Measurements from ENCODE around the gene CUX1.

The CUX1 gene

DNA sequence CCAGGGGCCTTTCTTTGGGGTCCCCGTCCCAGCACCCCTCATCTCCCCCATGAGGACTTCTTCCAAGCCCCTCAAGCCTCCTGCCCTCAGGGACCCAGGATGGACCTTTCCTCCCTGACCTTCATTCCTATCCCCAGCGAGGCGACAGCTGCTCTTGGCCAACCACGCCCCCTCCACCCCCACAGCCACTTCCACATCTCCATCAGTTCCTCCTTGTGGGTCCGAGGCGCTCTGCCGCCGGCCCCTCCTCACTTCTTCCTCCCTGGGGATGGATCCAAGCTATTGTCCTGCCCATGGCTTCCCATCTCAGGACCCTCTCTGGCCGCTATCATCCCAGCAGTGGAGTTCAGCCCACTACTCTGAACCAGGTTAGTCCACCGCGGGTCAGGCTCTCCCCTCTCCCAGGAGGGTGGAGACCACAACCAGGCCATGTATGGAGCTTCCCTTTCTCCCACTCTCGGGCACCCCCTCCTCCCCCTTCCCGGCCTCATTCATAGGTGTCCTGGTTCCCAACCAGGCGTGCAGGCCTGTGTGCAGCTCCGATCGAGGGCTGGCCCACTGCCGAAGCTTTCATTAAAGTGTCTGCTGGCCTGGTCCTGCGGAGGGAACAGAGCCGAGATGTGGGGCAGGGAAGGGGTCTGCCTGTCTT lies 467.6 kb downstream of the CUX1 start:
- DNase-seq: no peak
- H3K27ac Mint-ChIP-seq: no peak overlapping the region

DNA sequence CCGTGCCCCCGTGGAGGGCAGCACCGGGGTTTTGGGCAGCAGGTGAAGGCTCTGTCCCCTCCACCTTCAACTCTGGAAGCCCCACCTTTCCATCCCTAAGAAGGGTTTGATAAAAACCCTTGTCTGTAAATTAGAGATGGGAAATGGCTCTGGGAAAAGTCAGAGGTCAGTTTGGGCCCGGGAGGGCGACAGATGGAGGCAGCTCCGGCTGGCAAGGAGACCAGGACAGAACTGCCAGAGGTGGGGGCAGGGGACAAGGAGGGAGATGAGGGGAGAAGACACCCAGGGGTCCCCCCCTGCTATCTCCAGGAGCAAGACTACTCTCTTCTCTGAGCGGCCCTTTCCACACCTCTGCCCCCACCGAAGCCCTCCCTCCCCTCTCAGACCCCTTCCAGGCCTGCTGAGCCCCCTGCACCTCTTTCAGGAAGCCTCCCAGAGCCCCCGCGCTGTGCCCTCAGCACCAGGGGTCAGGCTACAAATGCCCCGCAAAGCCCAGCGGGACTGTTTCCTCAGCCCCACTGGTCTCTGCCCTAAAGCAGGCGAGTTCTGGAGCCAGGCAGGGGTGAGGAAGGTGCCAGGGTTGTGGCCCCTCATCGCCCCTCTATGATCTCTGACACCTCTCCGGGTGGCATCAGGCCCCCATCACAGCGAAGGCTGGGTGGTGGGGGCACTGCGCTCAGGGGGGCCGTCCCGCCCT lies 468.3 kb downstream of the CUX1 start:
- no peak overlapping the region for H3K27ac Mint-ChIP-seq
- H3K4me1 Mint-ChIP-seq: peaks cover 30% of the 10 kb centered on the region
- DNase-seq (no peak), ATAC-seq (no peak)
- peaks cover 5% of the 10 kb centered on the region for H3K27me3 Mint-ChIP-seq
- no peak overlapping the region for H3K4me3 Mint-ChIP-seq
- no peaks in the 10 kb centered on the region for H3K36me3 Mint-ChIP-seq (ENCODE audit: low read depth)
- no peaks in the 10 kb centered on the region for H3K9me3 Mint-ChIP-seq

More for the DNA sequence above, 467.6 kb downstream of the CUX1 start:
- Mint-ChIP-seq H3K27me3 (peaks cover 5% of the 10 kb centered on the region), H3K36me3 (ENCODE audit: low read depth) (no peaks in the 10 kb centered on the region), H3K9me3 (no peaks in the 10 kb centered on the region), H3K4me3 (peak overlapping the region; percentile 4), H3K4me1 (peaks cover 27% of the 10 kb centered on the region)
- ATAC-seq: no peak

DNA sequence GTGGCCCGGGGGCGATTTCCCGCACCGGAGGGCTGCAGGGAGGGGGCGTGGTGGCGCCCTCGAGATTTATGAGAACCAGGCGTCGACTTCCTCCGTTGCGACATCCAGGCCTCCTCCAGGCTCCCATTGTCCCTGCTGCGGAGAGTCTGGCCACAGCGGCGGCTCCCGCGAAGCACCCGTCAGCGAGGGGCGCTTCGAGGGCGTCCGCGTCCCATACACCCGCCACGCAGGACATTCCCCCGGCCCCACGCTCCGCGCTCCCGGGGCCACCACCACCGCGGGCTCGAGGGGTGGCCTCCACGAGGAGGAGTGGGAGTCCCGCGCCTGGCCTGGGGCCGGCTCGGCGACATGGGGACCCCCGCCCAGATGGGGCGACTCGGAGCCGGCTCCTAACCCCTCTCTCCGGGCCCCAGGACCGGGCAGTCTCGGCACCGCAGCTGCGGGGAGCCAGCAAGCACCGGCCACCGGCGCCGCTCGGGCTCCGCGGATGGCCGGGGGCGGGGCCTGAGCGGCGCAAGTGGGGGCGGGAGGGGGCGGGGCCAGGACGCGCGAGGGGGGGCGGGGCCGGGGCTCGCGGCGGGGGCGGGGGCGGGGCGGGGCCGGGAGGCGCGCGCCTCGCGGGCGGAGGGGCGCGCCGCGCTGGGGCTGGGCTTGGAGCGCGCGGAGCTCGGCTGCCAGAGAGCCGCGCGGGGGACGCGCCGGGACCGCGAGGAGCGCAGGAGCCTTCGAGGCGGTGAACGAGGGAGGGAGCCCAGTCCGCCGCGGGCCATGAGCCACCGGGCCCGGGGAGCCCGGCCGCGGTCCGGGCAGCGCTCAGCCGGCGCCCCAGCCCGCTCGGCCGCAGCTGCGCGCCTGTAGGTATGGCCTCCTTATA lies 469.0 kb downstream of the CUX1 start, which contains the start of gene SH2B2:
Gene SH2B2, plus strand, starts transcription at position 632 of the 874 bp plus-strand sequence. CDS start 13,683 bp downstream, outside the sequence.
- Mint-ChIP-seq H3K36me3 (ENCODE audit: low read depth) (no peaks in the 10 kb centered on the region), H3K9me3 (no peaks in the 10 kb centered on the region), H3K4me3 (peak within 1 kb of the TSS; percentile 40), H3K27me3 (peaks cover 5% of the 10 kb centered on the region), H3K4me1 (peaks cover 35% of the 10 kb centered on the region), H3K27ac (no peak within 1 kb of the TSS)
- peak; percentile 48 for DNase-seq
- ATAC-seq: peak; percentile 33

DNA sequence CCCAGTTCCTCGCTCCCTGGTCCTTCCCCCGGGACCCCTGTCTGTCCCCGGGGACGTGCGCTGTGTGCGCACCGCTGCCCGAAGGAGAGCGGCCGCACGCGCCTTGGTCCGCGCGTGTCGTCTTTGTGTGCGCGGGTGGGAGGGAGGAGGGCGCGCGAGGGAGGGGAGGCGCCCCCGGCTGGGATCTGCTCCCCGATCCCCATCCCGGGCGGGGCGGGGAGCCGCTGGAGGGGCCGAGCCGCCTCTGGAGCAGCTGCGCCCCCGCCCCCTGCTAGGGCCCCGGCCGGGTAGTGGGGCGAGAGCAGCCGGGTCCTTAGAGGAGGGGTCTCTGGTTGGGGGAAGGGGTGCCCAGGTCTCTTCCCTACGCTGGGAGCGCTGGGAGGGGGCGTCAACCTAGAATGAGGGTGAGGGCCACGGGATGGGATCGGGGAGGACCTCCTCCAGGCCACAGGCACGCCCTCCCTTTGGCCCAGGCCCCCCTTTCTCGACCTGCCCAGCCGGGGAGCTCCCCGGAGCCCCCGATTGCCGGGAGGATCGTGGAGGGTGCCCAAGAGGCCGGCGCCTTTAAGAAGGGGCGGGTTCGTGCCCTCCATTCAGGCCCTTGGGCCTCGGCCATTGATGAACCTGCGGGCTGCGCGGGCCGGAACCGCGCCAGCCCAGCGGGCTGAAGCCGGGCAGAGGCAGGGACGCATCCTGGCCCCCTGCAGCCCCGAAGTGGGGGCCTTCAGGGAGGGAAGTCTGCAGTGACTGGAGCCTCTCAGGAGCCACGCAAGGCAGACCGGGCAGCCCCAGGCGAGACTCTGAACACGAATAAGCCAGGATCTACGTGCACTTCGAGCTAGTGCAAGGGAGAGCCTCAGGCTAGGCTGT lies 469.9 kb downstream of the CUX1 start:
- H3K27ac Mint-ChIP-seq: no peak overlapping the region
- DNase-seq (peak; percentile 24), ATAC-seq (peak; percentile 31)
- H3K4me3 Mint-ChIP-seq: peak overlapping the region; percentile 40
- H3K27me3 Mint-ChIP-seq: peaks cover 5% of the 10 kb centered on the region
- H3K9me3 Mint-ChIP-seq: no peaks in the 10 kb centered on the region
- peaks cover 41% of the 10 kb centered on the region for H3K4me1 Mint-ChIP-seq
- H3K36me3 Mint-ChIP-seq (ENCODE audit: low read depth): no peaks in the 10 kb centered on the region

DNA sequence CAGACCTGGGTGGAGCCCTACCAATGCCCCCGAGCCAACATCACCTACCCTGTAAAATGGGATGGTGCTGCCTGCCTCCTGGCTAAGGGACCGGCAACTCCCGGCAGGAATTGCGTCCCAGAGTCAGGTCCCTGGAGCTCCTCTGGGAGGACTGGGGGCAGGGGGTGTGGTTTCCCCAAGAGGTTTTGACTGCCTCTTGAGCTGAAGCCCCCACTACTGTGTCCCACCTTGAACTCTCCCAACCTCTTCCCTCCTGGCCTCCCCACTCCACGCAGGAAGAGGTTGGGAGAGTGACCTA lies 470.5 kb downstream of the CUX1 start:
- no peak overlapping the region for H3K27ac Mint-ChIP-seq
- DNase-seq: no peak

DNA sequence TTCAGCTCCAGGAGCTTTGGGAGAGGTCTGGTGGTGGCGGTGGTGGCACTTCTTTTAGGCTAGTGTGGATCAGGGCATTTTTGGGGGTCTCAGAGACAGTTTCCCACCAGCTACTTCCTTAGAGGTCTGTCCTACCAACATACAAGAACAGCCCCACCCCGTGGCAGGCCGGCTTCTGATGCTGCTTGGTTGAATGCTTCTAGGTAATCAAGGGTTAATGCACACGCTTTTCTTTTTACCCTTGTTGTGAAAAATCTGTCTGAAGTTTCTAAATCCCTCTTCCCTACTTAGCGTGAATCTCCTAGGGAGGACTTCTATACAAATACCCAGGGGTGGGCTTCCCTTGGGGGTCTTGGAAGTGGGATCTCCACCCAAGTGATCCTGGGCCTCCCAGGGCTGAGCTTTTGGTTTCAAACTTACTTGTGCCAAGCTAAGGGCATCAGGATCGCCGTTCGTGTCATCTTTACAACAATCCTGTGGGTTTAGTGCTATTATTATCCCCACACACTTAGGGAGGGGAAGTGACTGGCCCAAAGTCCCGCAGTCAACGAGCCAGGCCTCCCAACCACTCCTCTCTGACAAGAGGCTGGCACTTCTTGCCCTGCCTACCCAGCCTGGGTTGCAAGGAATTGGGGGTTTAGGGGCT lies 471.0 kb downstream of the CUX1 start:
- DNase-seq (no peak), ATAC-seq (no peak)
- peaks cover 5% of the 10 kb centered on the region for H3K27me3 Mint-ChIP-seq
- H3K4me1 Mint-ChIP-seq: peaks cover 41% of the 10 kb centered on the region
- no peak overlapping the region for H3K27ac Mint-ChIP-seq
- H3K9me3 Mint-ChIP-seq: no peaks in the 10 kb centered on the region
- H3K36me3 Mint-ChIP-seq (ENCODE audit: low read depth): no peaks in the 10 kb centered on the region
- peak overlapping the region; percentile 52 for H3K4me3 Mint-ChIP-seq

More for the DNA sequence above, 470.5 kb downstream of the CUX1 start:
- ATAC-seq: no peak
- Mint-ChIP-seq H3K4me3 (no peak overlapping the region), H3K36me3 (ENCODE audit: low read depth) (no peaks in the 10 kb centered on the region), H3K4me1 (peaks cover 41% of the 10 kb centered on the region), H3K9me3 (no peaks in the 10 kb centered on the region), H3K27me3 (peaks cover 5% of the 10 kb centered on the region)

DNA sequence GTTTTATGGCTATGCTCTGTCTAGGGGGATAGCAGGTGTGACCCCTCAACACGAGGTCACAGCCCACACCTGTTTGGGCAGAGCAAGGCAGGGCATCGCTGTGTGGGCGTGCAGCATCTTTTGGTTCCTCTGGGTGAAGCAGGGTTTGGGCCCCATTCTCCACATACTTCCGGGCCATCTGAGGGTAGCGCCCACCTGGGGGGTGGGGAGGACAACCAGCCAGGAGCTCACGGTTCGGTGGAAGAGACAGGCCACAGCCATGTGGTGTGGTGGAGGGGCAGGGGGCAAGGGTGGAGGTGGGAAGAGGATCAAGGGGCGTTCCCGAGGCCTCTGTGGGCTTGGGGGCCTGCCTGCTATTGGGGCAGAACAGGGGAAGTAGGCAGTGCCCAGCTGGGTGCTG lies 471.6 kb downstream of the CUX1 start:
- DNase-seq: no peak
- H3K36me3 Mint-ChIP-seq (ENCODE audit: low read depth): no peaks in the 10 kb centered on the region

DNA sequence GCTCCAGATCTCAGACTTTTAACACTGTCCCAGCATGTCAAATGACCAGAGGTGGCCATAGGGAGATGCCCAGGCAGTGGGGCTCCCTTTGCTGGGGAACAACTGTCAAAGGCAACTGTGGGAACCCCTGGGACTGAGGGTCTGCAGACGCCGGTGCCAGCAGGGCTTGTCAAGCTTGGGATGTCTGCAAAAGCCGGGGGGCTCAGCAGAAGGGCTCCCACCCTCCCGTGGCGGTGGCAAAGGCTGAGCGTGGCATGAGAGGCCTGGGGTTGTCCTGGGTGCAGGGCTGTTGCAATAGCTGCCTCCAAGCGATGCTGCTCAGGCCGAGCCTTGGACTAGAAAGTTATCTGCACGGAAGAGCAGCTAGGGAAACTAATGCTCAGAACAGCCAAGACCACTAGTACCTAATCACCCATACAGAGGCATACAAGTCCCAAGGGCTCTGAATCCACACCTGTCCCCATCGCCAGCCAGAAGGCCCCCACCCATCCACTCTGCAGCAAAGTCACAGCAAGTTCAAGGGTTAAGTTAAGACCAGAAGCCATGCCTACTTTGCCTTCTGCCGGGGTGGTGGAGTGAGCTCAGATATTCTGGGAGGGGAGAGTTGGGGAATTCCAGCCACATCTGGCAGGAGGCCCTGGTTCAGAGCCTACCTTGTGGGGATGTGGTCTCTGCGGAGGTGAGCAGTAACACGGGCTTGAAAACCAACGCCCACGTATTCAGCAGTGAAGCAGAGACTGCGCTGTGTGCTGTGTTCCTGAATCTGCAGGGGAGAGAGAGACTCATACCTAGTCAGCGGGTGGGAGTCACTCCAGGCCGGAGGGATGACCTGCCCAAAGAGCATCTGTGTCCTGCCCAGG lies 473.9 kb downstream of the CUX1 start:
- Mint-ChIP-seq H3K27me3 (no peaks in the 10 kb centered on the region), H3K36me3 (ENCODE audit: low read depth) (no peaks in the 10 kb centered on the region), H3K4me1 (peaks cover 36% of the 10 kb centered on the region), H3K4me3 (no peak overlapping the region), H3K27ac (no peak overlapping the region), H3K9me3 (no peaks in the 10 kb centered on the region)
- ATAC-seq (peak; percentile 56), DNase-seq (peak; percentile 32)

More for the DNA sequence above, 471.6 kb downstream of the CUX1 start:
- peaks cover 40% of the 10 kb centered on the region for H3K4me1 Mint-ChIP-seq
- H3K4me3 Mint-ChIP-seq: no peak overlapping the region
- no peak overlapping the region for H3K27ac Mint-ChIP-seq
- no peak for ATAC-seq
- no peaks in the 10 kb centered on the region for H3K9me3 Mint-ChIP-seq
- H3K27me3 Mint-ChIP-seq: peaks cover 5% of the 10 kb centered on the region

DNA sequence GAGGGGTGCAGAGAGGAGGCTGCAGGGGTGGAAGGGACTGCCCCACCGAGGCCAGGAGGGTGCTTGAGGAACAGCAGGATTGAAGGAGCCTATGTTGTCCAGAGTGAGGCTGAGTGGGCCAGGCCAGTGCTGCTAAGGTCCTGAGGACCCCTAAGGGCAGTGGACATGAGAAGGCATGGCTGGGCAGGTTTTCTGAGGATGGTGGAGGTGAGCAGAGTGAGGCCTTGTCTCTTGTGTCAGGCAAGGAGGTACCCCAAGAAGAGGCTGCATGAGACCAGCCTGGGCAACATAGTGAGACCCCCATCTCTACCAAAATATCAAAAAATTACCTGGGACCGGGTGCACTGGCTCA lies 474.5 kb downstream of the CUX1 start:
- DNase-seq: no peak
- ATAC-seq: no peak
- H3K4me3 Mint-ChIP-seq: no peak overlapping the region
- no peak overlapping the region for H3K27ac Mint-ChIP-seq
- peaks cover 36% of the 10 kb centered on the region for H3K4me1 Mint-ChIP-seq
- no peaks in the 10 kb centered on the region for H3K9me3 Mint-ChIP-seq
- H3K27me3 Mint-ChIP-seq: no peaks in the 10 kb centered on the region
- no peaks in the 10 kb centered on the region for H3K36me3 Mint-ChIP-seq (ENCODE audit: low read depth)

DNA sequence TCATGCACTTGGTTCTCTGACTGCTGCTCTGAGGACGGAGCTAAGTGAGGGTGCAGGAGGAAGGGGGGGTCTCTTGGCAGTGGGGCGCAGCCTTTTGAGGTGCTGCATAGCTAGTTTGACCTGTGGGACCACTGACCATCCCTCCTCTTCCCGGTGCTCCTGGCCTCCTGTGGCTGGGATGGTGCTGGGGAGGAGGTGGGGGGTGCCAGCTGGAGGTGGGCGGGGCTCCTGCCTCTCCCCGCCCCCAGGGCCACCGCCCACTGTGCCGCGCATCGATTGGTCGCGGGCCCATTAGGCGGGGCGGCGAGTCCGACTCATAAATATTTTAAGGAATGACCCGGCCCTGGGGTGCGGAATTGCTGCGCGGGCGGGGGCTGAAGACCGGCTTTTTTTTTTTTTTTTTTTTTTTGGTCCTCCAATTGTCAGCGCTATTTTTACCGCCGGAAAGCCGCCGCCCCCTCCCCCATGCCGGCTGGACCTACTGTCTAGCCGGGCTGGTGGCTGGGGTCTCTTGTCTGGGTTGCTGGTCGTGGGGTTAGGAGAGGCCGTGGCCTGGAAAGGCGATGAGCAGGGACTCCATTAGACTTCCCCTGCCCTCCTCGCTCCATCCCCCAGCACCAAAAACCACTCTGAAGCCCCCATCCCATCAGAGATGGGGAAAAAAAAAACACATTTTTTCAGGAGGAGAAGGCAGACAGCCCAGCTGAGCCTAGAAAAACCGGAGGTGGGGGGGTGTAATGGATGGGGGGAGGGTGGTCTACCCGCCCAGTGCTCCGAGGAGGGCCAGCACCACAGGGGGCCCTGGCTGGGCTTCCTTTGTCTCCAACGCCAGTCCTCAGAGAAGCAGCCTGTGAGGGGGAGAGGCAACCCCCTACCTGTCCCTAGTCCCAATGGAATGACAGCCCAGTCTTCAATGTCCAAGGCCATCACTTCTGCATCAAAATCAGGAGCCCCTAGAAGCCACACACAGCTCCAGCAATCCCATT lies 475.7 kb downstream of the CUX1 start:
- DNase-seq: no peak
- no peak for ATAC-seq
- Mint-ChIP-seq H3K9me3 (no peaks in the 10 kb centered on the region), H3K27ac (no peak overlapping the region), H3K4me1 (peaks cover 35% of the 10 kb centered on the region), H3K4me3 (no peak overlapping the region), H3K36me3 (ENCODE audit: low read depth) (no peaks in the 10 kb centered on the region), H3K27me3 (no peaks in the 10 kb centered on the region)

DNA sequence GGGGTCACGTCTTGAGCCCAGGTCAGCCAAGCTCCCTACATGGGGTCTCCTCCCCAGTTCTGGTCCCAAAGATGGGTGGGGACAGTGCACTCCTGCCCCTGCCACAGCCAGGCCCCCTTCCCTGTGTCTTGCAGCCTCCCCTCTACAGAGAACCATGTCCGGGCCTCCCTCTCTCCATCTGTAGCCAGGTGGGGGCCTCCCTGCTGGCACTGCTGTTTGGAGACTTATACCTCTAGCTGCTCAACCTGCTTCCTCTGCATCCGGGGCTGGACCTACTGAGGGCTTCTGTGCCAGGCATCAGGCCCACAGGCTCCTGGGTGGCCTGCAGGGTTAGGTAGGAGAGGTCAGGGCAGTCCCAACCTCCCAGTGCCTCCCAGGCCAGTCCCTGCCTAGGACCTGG lies 477.2 kb downstream of the CUX1 start:
- no peak overlapping the region for H3K27ac Mint-ChIP-seq
- H3K4me3 Mint-ChIP-seq: no peak overlapping the region
- H3K9me3 Mint-ChIP-seq: no peaks in the 10 kb centered on the region
- no peaks in the 10 kb centered on the region for H3K36me3 Mint-ChIP-seq (ENCODE audit: low read depth)
- peaks cover 24% of the 10 kb centered on the region for H3K4me1 Mint-ChIP-seq
- ATAC-seq: no peak
- no peaks in the 10 kb centered on the region for H3K27me3 Mint-ChIP-seq
- no peak for DNase-seq

Data from activated naive CD8-positive, alpha-beta T cell treated with anti-CD3 and anti-CD28 coated beads, Interleukin-2, amount 50 U/mL, for 24 hours (primary cell).